Activated gamma-delta T cell (primary cell): ENCODE data around the gene LILRA1.
"Not testable (repeated sequence)": the region's sequence is repeated elsewhere in the genome, so short reads cannot be mapped to it uniquely, and the experiment has no call there.

Experiments
- DNase-seq: peaks from one replicate; lab custom pipeline; 2025; lab: John Stamatoyannopoulos, UW
- total RNA-seq, 2 donors: gene quantifications; one replicate each; lab custom pipeline; 2026; lab: John Stamatoyannopoulos, UW

Gene LILRA1
- 0 to 0.09 reads per million in 2 donors for total RNA-seq

- DNase-seq = not testable (repeated sequence)
Observed at GRCh38 chr19:54593445-54593844, at the start of gene LILRA1. LILRA1 (plus strand) TSS chr19:54593632; CDS start chr19:54594245, 613 bp downstream.

- no peak for DNase-seq
Observed at GRCh38 chr19:54548806-54549205, 44.6 kb upstream of the LILRA1 start.

- no peak for DNase-seq
Observed at GRCh38 chr19:54549224-54549623, 44.2 kb upstream of the LILRA1 start.

- no peak for DNase-seq
Observed at GRCh38 chr19:54551293-54551692, 42.1 kb upstream of the LILRA1 start.

GRCh38 chr19:54551950-54552912 is 41.2 kb upstream of the LILRA1 start:
- DNase-seq = no peak

GRCh38 chr19:54552913-54553310 is 40.5 kb upstream of the LILRA1 start:
- DNase-seq = no peak

GRCh38 chr19:54554006-54554405 is 39.4 kb upstream of the LILRA1 start:
- no peak for DNase-seq

- no peak for DNase-seq
Observed at GRCh38 chr19:54554896-54555295, 38.5 kb upstream of the LILRA1 start.

- no peak for DNase-seq
Observed at GRCh38 chr19:54556194-54556593, 37.2 kb upstream of the LILRA1 start.

GRCh38 chr19:54558339-54558738 is 35.1 kb upstream of the LILRA1 start:
- DNase-seq = no peak

GRCh38 chr19:54560881-54561385 is 32.5 kb upstream of the LILRA1 start:
- no peak for DNase-seq

- no peak for DNase-seq
Observed at GRCh38 chr19:54561840-54562239, 31.6 kb upstream of the LILRA1 start.

- DNase-seq = not testable (repeated sequence)
Observed at GRCh38 chr19:54563206-54563605, 30.2 kb upstream of the LILRA1 start.

- DNase-seq = no peak
Observed at GRCh38 chr19:54570316-54570715, 23.1 kb upstream of the LILRA1 start.

GRCh38 chr19:54571715-54572615 is 21.5 kb upstream of the LILRA1 start:
- DNase-seq = not testable (repeated sequence)

GRCh38 chr19:54572696-54573311 is 20.6 kb upstream of the LILRA1 start:
- DNase-seq = no peak

GRCh38 chr19:54573330-54573872 is 20.0 kb upstream of the LILRA1 start, which contains the start of gene LILRA2:
LILRA2 (plus strand) TSS chr19:54573790; CDS start chr19:54573879, 89 bp downstream.
- no peak for DNase-seq

- no peak for DNase-seq
Observed at GRCh38 chr19:54574051-54574450, 19.4 kb upstream of the LILRA1 start.

- no peak for DNase-seq
Observed at GRCh38 chr19:54574527-54575056, 18.8 kb upstream of the LILRA1 start.

- not testable (repeated sequence) for DNase-seq
Observed at GRCh38 chr19:54575205-54575604, 18.2 kb upstream of the LILRA1 start.

- DNase-seq = no peak
Observed at GRCh38 chr19:54576411-54576976, 16.9 kb upstream of the LILRA1 start.
